ENCODE results near the gene PRKAR1A.

The PRKAR1A gene

GRCh38 chr17:68532826-68533225, 20.6 kb downstream of the PRKAR1A start:
- peaks cover 53% of the 10 kb centered on the region for H3K36me3 ChIP-seq (ENCODE audit: insufficient read depth, low read length)
- H3K27ac ChIP-seq = no peak overlapping the region
- H3K4me3 ChIP-seq = no peak overlapping the region

DNA sequence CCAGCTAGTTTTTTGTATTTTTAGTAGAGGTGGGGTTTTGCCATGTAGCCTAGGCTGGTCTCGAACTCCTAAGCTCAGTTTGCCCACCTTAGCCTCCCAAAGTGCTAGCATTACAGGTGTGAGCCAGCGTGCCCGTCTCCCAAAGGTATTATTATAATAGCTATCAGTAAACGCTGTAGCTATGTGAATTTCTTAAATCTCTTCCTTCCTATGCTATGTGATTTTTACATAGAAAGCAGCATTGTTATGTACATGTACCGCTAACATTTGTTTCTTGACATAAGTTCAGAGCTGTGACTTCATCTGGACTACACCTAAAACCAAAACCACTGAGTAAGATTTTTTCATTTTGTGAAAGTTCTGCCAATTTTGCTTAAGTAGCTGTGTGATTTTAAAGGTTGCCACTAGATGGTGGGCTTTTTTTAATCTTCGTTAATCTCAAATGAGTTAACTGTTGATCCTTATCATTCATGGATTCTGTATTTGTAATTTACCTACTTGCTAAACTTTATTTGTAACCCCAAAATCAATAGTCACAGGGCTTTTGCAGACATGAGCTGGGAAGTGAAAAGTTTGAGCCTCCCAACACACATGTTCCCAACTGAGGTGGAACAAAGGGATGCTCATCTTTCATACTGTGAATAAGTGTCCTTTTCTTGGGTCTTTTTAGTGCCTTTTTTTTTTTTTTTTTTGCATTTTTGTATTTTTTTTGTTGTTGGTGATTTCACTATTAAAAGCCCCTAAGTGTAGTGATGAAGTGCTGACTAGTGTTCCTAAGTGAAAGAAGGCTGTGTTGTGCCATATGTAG, 21.9 kb downstream of the PRKAR1A start:
- Histone ChIP-seq H3K36me3 (ENCODE audit: insufficient read depth, low read length) (peaks cover 42% of the 10 kb centered on the region), H3K9ac (ENCODE audit: insufficient read length) (no peak overlapping the region), H3K27ac (no peak overlapping the region), H3K9me3 (ENCODE audit: low read depth, low read length) (no peaks in the 10 kb centered on the region), H3K4me3 (no peak overlapping the region)
- DNase-seq (ENCODE audit: low read depth, low spot score) = no peak
- TF ChIP-seq POLR2AphosphoS5 (IDR thresholded peaks at IDR 0.05; ENCODE audit: borderline replicate concordance, low read depth, low read length) (no peak), FOXP2 (optimal IDR thresholded peaks at IDR 0.05; ENCODE audit: control extremely low read depth, extremely low read length, insufficient read depth) (no peak), EZH2 (IDR thresholded peaks at IDR 0.05) (no peak)

More at GRCh38 chr17:68532826-68533225, 20.6 kb downstream of the PRKAR1A start:
- H3K9me3 ChIP-seq (ENCODE audit: low read depth, low read length) = no peaks in the 10 kb centered on the region
- TF ChIP-seq FOXP2 (optimal IDR thresholded peaks at IDR 0.05; ENCODE audit: control extremely low read depth, extremely low read length, insufficient read depth) (no peak), EZH2 (IDR thresholded peaks at IDR 0.05) (no peak), POLR2AphosphoS5 (IDR thresholded peaks at IDR 0.05; ENCODE audit: borderline replicate concordance, low read depth, low read length) (no peak)
- DNase-seq (ENCODE audit: low read depth, low spot score) = no peak
- H3K9ac ChIP-seq (ENCODE audit: insufficient read length) = no peak overlapping the region

GRCh38 chr17:68534695-68535088, 22.5 kb downstream of the PRKAR1A start:
- DNase-seq (ENCODE audit: low read depth, low spot score) = no peak
- no peak for TF ChIP-seq POLR2AphosphoS5 (IDR thresholded peaks at IDR 0.05; ENCODE audit: borderline replicate concordance, low read depth, low read length)
- TF ChIP-seq EZH2 (IDR thresholded peaks at IDR 0.05) = no peak
- no peak for TF ChIP-seq FOXP2 (optimal IDR thresholded peaks at IDR 0.05; ENCODE audit: control extremely low read depth, extremely low read length, insufficient read depth)
- H3K9me3 ChIP-seq (ENCODE audit: low read depth, low read length) = no peaks in the 10 kb centered on the region

GRCh38 chr17:68535922-68536321, 23.7 kb downstream of the PRKAR1A start:
- no peak for DNase-seq (ENCODE audit: low read depth, low spot score)
- Histone ChIP-seq H3K4me3 (no peak overlapping the region), H3K27ac (no peak overlapping the region), H3K36me3 (ENCODE audit: insufficient read depth, low read length) (peaks cover 24% of the 10 kb centered on the region), H3K9ac (ENCODE audit: insufficient read length) (no peak overlapping the region), H3K9me3 (ENCODE audit: low read depth, low read length) (no peaks in the 10 kb centered on the region)
- no peak for TF ChIP-seq FOXP2 (optimal IDR thresholded peaks at IDR 0.05; ENCODE audit: control extremely low read depth, extremely low read length, insufficient read depth)
- no peak for TF ChIP-seq EZH2 (IDR thresholded peaks at IDR 0.05)
- TF ChIP-seq POLR2AphosphoS5 (IDR thresholded peaks at IDR 0.05; ENCODE audit: borderline replicate concordance, low read depth, low read length) = no peak

More at GRCh38 chr17:68534695-68535088, 22.5 kb downstream of the PRKAR1A start:
- Histone ChIP-seq H3K9ac (ENCODE audit: insufficient read length) (no peak overlapping the region), H3K27ac (no peak overlapping the region), H3K36me3 (ENCODE audit: insufficient read depth, low read length) (peaks cover 36% of the 10 kb centered on the region), H3K4me3 (no peak overlapping the region)

- no peaks in the 10 kb centered on the region for H3K9me3 ChIP-seq (ENCODE audit: low read depth, low read length)
- DNase-seq (ENCODE audit: low read depth, low spot score) = no peak
- no peak overlapping the region for H3K4me3 ChIP-seq
- no peak overlapping the region for H3K27ac ChIP-seq
- H3K9ac ChIP-seq (ENCODE audit: insufficient read length) = no peak overlapping the region
- TF ChIP-seq POLR2AphosphoS5 (IDR thresholded peaks at IDR 0.05; ENCODE audit: borderline replicate concordance, low read depth, low read length) (no peak), EZH2 (IDR thresholded peaks at IDR 0.05) (no peak), FOXP2 (optimal IDR thresholded peaks at IDR 0.05; ENCODE audit: control extremely low read depth, extremely low read length, insufficient read depth) (no peak)
- peaks cover 2% of the 10 kb centered on the region for H3K36me3 ChIP-seq (ENCODE audit: insufficient read depth, low read length)
Observed at GRCh38 chr17:68539548-68540467, 27.6 kb downstream of the PRKAR1A start.

- no peak overlapping the region for H3K27ac ChIP-seq
- no peak overlapping the region for H3K4me3 ChIP-seq
- no peaks in the 10 kb centered on the region; the same call in 1 of the 2 replicates for H3K36me3 ChIP-seq (ENCODE audit: insufficient read depth, low read length)
- DNase-seq (ENCODE audit: low read depth, low spot score) = no peak
- no peak overlapping the region for H3K9ac ChIP-seq (ENCODE audit: insufficient read length)
- no peaks in the 10 kb centered on the region for H3K9me3 ChIP-seq (ENCODE audit: low read depth, low read length)
- TF ChIP-seq EZH2 (IDR thresholded peaks at IDR 0.05) = no peak
- TF ChIP-seq POLR2AphosphoS5 (IDR thresholded peaks at IDR 0.05; ENCODE audit: borderline replicate concordance, low read depth, low read length) = no peak
- TF ChIP-seq FOXP2 (optimal IDR thresholded peaks at IDR 0.05; ENCODE audit: control extremely low read depth, extremely low read length, insufficient read depth) = no peak
Observed at GRCh38 chr17:68540981-68541380, 28.8 kb downstream of the PRKAR1A start.

DNA sequence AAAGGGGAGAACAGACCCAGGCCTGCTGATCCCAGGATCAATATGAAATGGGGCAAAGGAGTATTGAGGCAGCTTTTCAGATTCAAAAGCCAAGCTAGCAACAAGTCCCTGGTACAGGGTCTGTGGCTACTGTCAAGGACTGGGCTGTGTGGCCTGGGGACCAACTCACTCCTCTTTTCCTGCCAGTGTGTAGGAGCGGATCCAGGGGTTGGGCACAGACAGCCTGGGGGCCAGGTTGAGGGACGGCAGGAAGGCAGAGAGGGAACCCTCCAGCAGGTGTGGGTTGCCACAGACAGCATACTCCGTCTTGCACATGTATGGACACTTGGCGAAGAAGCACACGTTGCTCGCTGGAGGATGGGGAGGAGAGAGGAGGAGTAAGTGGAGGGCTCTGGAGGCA, 29.6 kb downstream of the PRKAR1A start:
- Histone ChIP-seq H3K36me3 (ENCODE audit: insufficient read depth, low read length) (no peaks in the 10 kb centered on the region; the same call in 1 of the 2 replicates), H3K4me3 (no peak overlapping the region), H3K27ac (no peak overlapping the region), H3K9me3 (ENCODE audit: low read depth, low read length) (no peaks in the 10 kb centered on the region), H3K9ac (ENCODE audit: insufficient read length) (no peak overlapping the region)
- TF ChIP-seq EZH2 (IDR thresholded peaks at IDR 0.05) (no peak), POLR2AphosphoS5 (IDR thresholded peaks at IDR 0.05; ENCODE audit: borderline replicate concordance, low read depth, low read length) (no peak), FOXP2 (optimal IDR thresholded peaks at IDR 0.05; ENCODE audit: control extremely low read depth, extremely low read length, insufficient read depth) (no peak)
- no peak for DNase-seq (ENCODE audit: low read depth, low spot score)

Measured in SK-N-MC (cell line).